ENCODE measurements around the gene ARHGAP40. TPM values are rescaled to one million over a fixed set of nuclear protein-coding genes. Genes with fewer than 3 reads are reported as not detected.

The ARHGAP40 gene
- total and polyA plus RNA-seq, 9 of the 15 experiments (the other 6 are each of a cell fraction or from before 2014, with no cell fraction given), result not detected

GRCh38 chr20:38612751-38613515 is 11.3 kb downstream of the ARHGAP40 start:
- peak in 1 of 4 experiments; percentile 21 for DNase-seq (ENCODE audit: extremely low read depth in 1 of 4, low spot score in 3 of 4)
- 17% methylated on average over 5 of the region's 5 CpGs for WGBS (ENCODE audit: insufficient coverage, low coverage, missing lambda C conversion rate)
- no peak overlapping the region for H2AFZ ChIP-seq (ENCODE audit: low read depth, low read length)
- H3K4me1 ChIP-seq (replicated peaks in 1 of 2; ENCODE audit: control insufficient read depth in 2 of 2, insufficient read depth in 2 of 2, low read length in 2 of 2), result no peaks in the 10 kb centered on the region
- BruUV-seq (replicated peaks), result no TSS peak
- H3K27me3 ChIP-seq (ENCODE audit: control insufficient read depth in 2 of 2, insufficient read depth in 2 of 2, low read length in 2 of 2), result peaks cover 40 to 65% of the 10 kb centered on the region in 2 experiments
- H3K4me2 ChIP-seq (ENCODE audit: insufficient read depth, low read length), result no peak overlapping the region
- H4K20me1 ChIP-seq (replicated peaks; ENCODE audit: control insufficient read depth, insufficient read depth, low read length), result peaks cover 4% of the 10 kb centered on the region; the same call in 1 of the 2 replicates
- no peaks in the 10 kb centered on the region for H3K9me1 ChIP-seq (ENCODE audit: control insufficient read depth, insufficient read depth, low read length)
- H3K79me2 ChIP-seq (ENCODE audit: control insufficient read depth, insufficient read depth, low read length), result no peaks in the 10 kb centered on the region
- H3K4me3 ChIP-seq, result no peak overlapping the region
- ChIA-PET POLR2A (interaction anchor here (0.5 to 2.1 kb wide), 3 partner anchors 9 to 884 kb away, joined by 3 to 8 read pairs (median 3); no protein-coding TSS in a partner anchor), CTCF (ENCODE audit: low intra/inter-chr PET ratio) (no interaction called here)
- ATAC-seq, result peak; percentile 46; the same call in 2 of the 3 replicates
- H3K9ac ChIP-seq (ENCODE audit: insufficient read depth in 1 of 2, low read depth in 2 of 2, low read length in 2 of 2), result no peak overlapping the region
- H3K9me3 ChIP-seq (replicated peaks; ENCODE audit: control insufficient read depth, insufficient read depth, low read depth, low read length), result no peaks in the 10 kb centered on the region
- intact Hi-C loops (cut with micrococcal nuclease) (no loop called here), in situ Hi-C loops (cut with MboI) (no loop called here)
- no peak for FAIRE-seq
- H3K27ac ChIP-seq (ENCODE audit: extremely low read depth, low read depth, low read length), result no peak overlapping the region
- H3K36me3 ChIP-seq (ENCODE audit: control insufficient read depth, insufficient read depth, low read length), result no peaks in the 10 kb centered on the region
- TF ChIP-seq ZNF512 (tag; IDR thresholded peaks at IDR 0.05), result peak; percentile 56; the same call in 1 of the 2 replicates
- TF ChIP-seq WHSC1 (IDR thresholded peaks at IDR 0.05; ENCODE audit: low read length), result no peak

GRCh38 chr20:38615283-38615682 is 13.7 kb downstream of the ARHGAP40 start:
- Histone ChIP-seq H4K20me1 (replicated peaks; ENCODE audit: control insufficient read depth, insufficient read depth, low read length) (peaks cover 4% of the 10 kb centered on the region; the same call in 1 of the 2 replicates), H3K79me2 (ENCODE audit: control insufficient read depth, insufficient read depth, low read length) (no peaks in the 10 kb centered on the region), H3K9me1 (ENCODE audit: control insufficient read depth, insufficient read depth, low read length) (no peaks in the 10 kb centered on the region), H3K9me3 (replicated peaks; ENCODE audit: control insufficient read depth, insufficient read depth, low read depth, low read length) (no peaks in the 10 kb centered on the region), H3K4me3 (no peak overlapping the region), H3K4me2 (ENCODE audit: insufficient read depth, low read length) (no peak overlapping the region), H3K9ac (ENCODE audit: insufficient read depth in 1 of 2, low read depth in 2 of 2, low read length in 2 of 2) (no peak overlapping the region), H3K27ac (ENCODE audit: extremely low read depth, low read depth, low read length) (no peak overlapping the region), H3K27me3 (ENCODE audit: control insufficient read depth in 2 of 2, insufficient read depth in 2 of 2, low read length in 2 of 2) (peaks cover 60 to 65% of the 10 kb centered on the region in 2 experiments), H3K4me1 (replicated peaks in 1 of 2; ENCODE audit: control insufficient read depth in 2 of 2, insufficient read depth in 2 of 2, low read length in 2 of 2) (no peaks in the 10 kb centered on the region), H3K36me3 (ENCODE audit: control insufficient read depth, insufficient read depth, low read length) (no peaks in the 10 kb centered on the region), H2AFZ (ENCODE audit: low read depth, low read length) (no peak overlapping the region)
- WGBS (ENCODE audit: insufficient coverage, low coverage, missing lambda C conversion rate), result 4% methylated on average over 9 of the region's 15 CpGs
- ChIA-PET POLR2A (no interaction called here), CTCF (ENCODE audit: low intra/inter-chr PET ratio) (no interaction called here)
- BruUV-seq (replicated peaks), result no TSS peak
- ATAC-seq (no peak), DNase-seq (ENCODE audit: extremely low read depth in 1 of 4, low spot score in 3 of 4) (no peak), FAIRE-seq (no peak)
- TF ChIP-seq ZNF121 (CRISPR knock-in tag; conservative IDR thresholded peaks at IDR 0.05), result no peak
- no peak for TF ChIP-seq PHB (CRISPR knock-in tag; IDR thresholded peaks at IDR 0.05)
- no peak for TF ChIP-seq RUNX1 (IDR thresholded peaks at IDR 0.05; ENCODE audit: low read depth)
- TF ChIP-seq MCM3 (IDR thresholded peaks at IDR 0.05), result no peak
- TF ChIP-seq POU5F1 (IDR thresholded peaks at IDR 0.05; ENCODE audit: borderline replicate concordance, low read depth, low read length, partially characterized antibody), result no peak
- TF ChIP-seq TEAD2 (tag; IDR thresholded peaks at IDR 0.05), result no peak
- no peak for TF ChIP-seq KDM4B (IDR thresholded peaks at IDR 0.05; ENCODE audit: borderline replicate concordance in 2 of 2, low read depth in 1 of 2)
- in situ Hi-C loops (cut with MboI) (no loop called here), intact Hi-C loops (cut with micrococcal nuclease) (no loop called here)

Measured in K562 (cell line).